ENCODE measurements around the gene ARHGAP15. TPM values are rescaled to one million over a fixed set of nuclear protein-coding genes. Genes with fewer than 3 reads are reported as not detected.

The ARHGAP15 gene
- total RNA-seq, 1 experiment from 2014 or later = 0.42 TPM

DNA sequence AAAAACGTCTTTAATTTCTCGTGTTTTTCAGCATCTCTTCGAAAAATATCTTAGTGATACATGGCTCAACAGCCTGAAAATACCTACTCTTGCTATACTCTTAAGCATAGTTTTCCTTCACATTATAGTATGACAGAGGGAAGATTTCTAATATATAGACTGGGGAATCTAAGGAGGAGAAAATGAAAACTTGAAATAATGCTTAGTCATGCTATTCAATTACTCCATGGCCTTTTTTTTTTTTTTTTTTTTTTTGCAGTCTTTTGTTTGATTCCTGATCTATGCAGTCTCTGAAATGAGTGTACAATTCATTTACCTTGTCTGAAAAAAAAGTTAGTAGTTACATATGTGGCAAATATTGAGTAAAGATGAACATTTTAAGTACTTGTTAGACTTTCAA, 337.8 kb downstream of the ARHGAP15 start (continued):
- no peak for TF ChIP-seq CTCF (IDR thresholded peaks at IDR 0.05 in 2 of 3, conservative IDR thresholded peaks at IDR 0.05 in 1 of 3; ENCODE audit: borderline replicate concordance in 1 of 3, insufficient read depth in 1 of 3, low read depth in 2 of 3, low read length in 2 of 3)

GRCh38 chr2:143468341-143468888, 339.2 kb downstream of the ARHGAP15 start:
- ChIA-PET RAD21 (ENCODE audit: low non-redundant PET in 1 of 2, low total read pairs in 2 of 2, uncharacterized antibody in 2 of 2, unreplicated experiment in 2 of 2) (no interaction called here), CTCF (no interaction called here), POLR2A (no interaction called here)
- intact Hi-C loops (cut with micrococcal nuclease) = no loop called here
- Histone ChIP-seq H3K27me3 (ENCODE audit: insufficient read depth, low read length) (no peaks in the 10 kb centered on the region), H3K36me3 (ENCODE audit: control insufficient read depth in 1 of 2, insufficient read depth in 2 of 2, low read length in 2 of 2) (no peaks in the 10 kb centered on the region), H3K27ac (ENCODE audit: low read depth, low read length) (no peak overlapping the region), H3K9me3 (ENCODE audit: control insufficient read depth in 1 of 2, insufficient read depth in 1 of 2, low read depth in 1 of 2, low read length in 2 of 2) (no peaks in the 10 kb centered on the region), H4K20me1 (ENCODE audit: insufficient read depth) (no peaks in the 10 kb centered on the region), H3K79me2 (ENCODE audit: insufficient read depth, low read length) (no peaks in the 10 kb centered on the region), H3K4me3 (replicated peaks in 1 of 2; ENCODE audit: low read depth in 1 of 2, low read length in 2 of 2) (no peak overlapping the region), H3K4me1 (ENCODE audit: control insufficient read depth in 1 of 2, insufficient read depth in 2 of 2, low read length in 2 of 2) (peaks cover 0 to 8% of the 10 kb centered on the region in 2 experiments; a peak in 2 of 4 replicates), H3K9ac (ENCODE audit: low read length) (no peak overlapping the region), H2AFZ (ENCODE audit: low read depth, low read length, poor library complexity, severe bottlenecking) (no peak overlapping the region), H3K9me2 (ENCODE audit: insufficient read depth) (no peaks in the 10 kb centered on the region), H3K4me2 (ENCODE audit: low read length) (no peak overlapping the region)
- ATAC-seq (no peak), DNase-seq (ENCODE audit: low read depth, low spot score) (no peak)
- no TSS peak for BruUV-seq (replicated peaks)
- TF ChIP-seq SP1 (IDR thresholded peaks at IDR 0.05; ENCODE audit: low read depth) (no peak), EZH2phosphoT487 (IDR thresholded peaks at IDR 0.05; ENCODE audit: borderline replicate concordance) (no peak), RAD21 (IDR thresholded peaks at IDR 0.05; ENCODE audit: low read depth) (no peak), ELF1 (IDR thresholded peaks at IDR 0.05; ENCODE audit: borderline replicate concordance, low read depth) (no peak), POLR2A (IDR thresholded peaks at IDR 0.05; ENCODE audit: borderline replicate concordance, extremely low read depth, insufficient read depth, insufficient read length) (no peak), FOSL1 (IDR thresholded peaks at IDR 0.05; ENCODE audit: low read depth) (no peak), MAX (IDR thresholded peaks at IDR 0.05) (no peak), ZFX (IDR thresholded peaks at IDR 0.05) (no peak), TCF7L2 (IDR thresholded peaks at IDR 0.05; ENCODE audit: borderline replicate concordance, extremely low read depth, insufficient read depth, insufficient read length) (no peak), EGR1 (IDR thresholded peaks at IDR 0.05; ENCODE audit: low read depth) (no peak), CEBPB (IDR thresholded peaks at IDR 0.05; ENCODE audit: low read depth) (no peak), CBX3 (IDR thresholded peaks at IDR 0.05; ENCODE audit: low read depth) (no peak), EZH2 (IDR thresholded peaks at IDR 0.05) (no peak), CTCF (IDR thresholded peaks at IDR 0.05 in 2 of 3, conservative IDR thresholded peaks at IDR 0.05 in 1 of 3; ENCODE audit: borderline replicate concordance in 1 of 3, insufficient read depth in 1 of 3, low read depth in 2 of 3, low read length in 2 of 3) (no peak), ZNF274 (IDR thresholded peaks at IDR 0.05; ENCODE audit: low read depth, low read length) (no peak), SIN3A (IDR thresholded peaks at IDR 0.05; ENCODE audit: low read depth) (no peak), REST (IDR thresholded peaks at IDR 0.05; ENCODE audit: low read depth) (no peak), JUND (IDR thresholded peaks at IDR 0.05) (no peak)
